SK-N-SH (cell line): ENCODE measurements around the gene LIPT1. TPM values are rescaled to one million over a fixed set of nuclear protein-coding genes. Genes with fewer than 3 reads are reported as not detected.

Experiments
- CTCF ChIA-PET: fragments of 300-600, 350-600 bp; formaldehyde crosslinking; extraction: SDS; loops from one replicate; lab custom pipeline; 2021; lab: Yijun Ruan, JAX
- POLR2A ChIA-PET: fragments of 350-600 bp; sonication (Branson Sonifier 250); formaldehyde crosslinking; extraction: SDS; loops from one replicate; lab custom pipeline; 2020; ENCODE audit warnings: antibody characterized with exemption, inconsistent platforms; lab: Yijun Ruan, JAX
- DNase-seq: peaks from one replicate; pipeline ENCODE4 v3.0.0; 2012
- H2AFZ ChIP-seq: fragments of 200-600 bp; sonication (generic); 2 replicates; pipeline ENCODE4 v1.8.1; 2016; ENCODE audit warnings: antibody characterized with exemption, mild to moderate bottlenecking, low read depth
- H3F3A ChIP-seq: fragments of 200-600 bp; sonication (generic); replicated peaks from 2 replicates; pipeline ENCODE3; 2016; ENCODE audit warnings: antibody characterized with exemption, mild to moderate bottlenecking; ENCODE audit not compliant: insufficient read depth
- H3K27ac ChIP-seq, 2 experiments: fragments of 200-500 bp in 1 of 2; fragments of 200-600 bp in 1 of 2; sonication (Bioruptor generic) in 1 of 2; sonication (generic), shearing (Covaris generic) in 1 of 2; 2 replicates each; pipeline versions ENCODE4 v1.5.1 to v1.6.1; 2014 to 2016; ENCODE audit warnings: low read depth in 2 of 2, inconsistent platforms in 1 of 2, low read length in 1 of 2, mild to moderate bottlenecking in 1 of 2, mixed read lengths in 1 of 2
- H3K27me3 ChIP-seq: fragments of 200-600 bp; sonication (generic), shearing (Covaris generic); 2 replicates; pipeline ENCODE4 v1.6.1; 2016; ENCODE audit warnings: mixed run types; ENCODE audit not compliant: insufficient read depth
- H3K36me3 ChIP-seq, 2 experiments: fragments of 200-500 bp in 1 of 2; fragments of 200-600 bp in 1 of 2; sonication (Bioruptor generic) in 1 of 2; sonication (generic) in 1 of 2; replicated peaks in 1 of 2; 2 replicates each; pipeline versions ENCODE3 to v1.5.1; 2014 to 2016; ENCODE audit warnings: low read length in 1 of 2, mild to moderate bottlenecking in 1 of 2; ENCODE audit not compliant: insufficient read depth in 2 of 2, control insufficient read depth in 1 of 2
- H3K4me1 ChIP-seq, 2 experiments: fragments of 200-500 bp in 1 of 2; fragments of 200-600 bp in 1 of 2; sonication (Bioruptor generic) in 1 of 2; sonication (generic), shearing (Covaris generic) in 1 of 2; 2 replicates each; pipeline versions ENCODE4 v1.5.1 to v1.6.1; 2014 to 2016; ENCODE audit warnings: low read depth in 1 of 2, low read length in 1 of 2, mixed run types in 1 of 2; ENCODE audit not compliant: insufficient read depth in 2 of 2, control insufficient read depth in 1 of 2
- H3K4me2 ChIP-seq: fragments of 200-600 bp; sonication (generic), shearing (Covaris generic); 2 replicates; pipeline ENCODE4 v1.6.1; 2017; ENCODE audit warnings: mixed run types
- H3K4me3 ChIP-seq, 2 experiments: fragments of 200-500 bp in 1 of 2; fragments of 200-600 bp in 1 of 2; sonication (Bioruptor generic) in 1 of 2; sonication (generic), shearing (Covaris generic) in 1 of 2; 2 replicates each; pipeline versions ENCODE4 v1.5.1 to v1.8.1; 2014 to 2016; ENCODE audit warnings: low read depth in 2 of 2, inconsistent platforms in 1 of 2, low read length in 1 of 2, mild to moderate bottlenecking in 1 of 2, mixed read lengths in 1 of 2, moderate library complexity in 1 of 2
- H3K79me2 ChIP-seq: fragments of 200-600 bp; sonication (generic); 2 replicates; pipeline ENCODE4 v1.8.1; 2017; ENCODE audit warnings: mild to moderate bottlenecking; ENCODE audit not compliant: insufficient read depth
- H3K9ac ChIP-seq: fragments of 200-600 bp; sonication (generic); 2 replicates; pipeline ENCODE4 v1.6.1; 2017; ENCODE audit warnings: mixed run types
- H3K9me2 ChIP-seq: fragments of 200-600 bp; sonication (generic); 2 replicates; pipeline ENCODE4 v1.6.1; 2017; ENCODE audit warnings: mixed run types
- H3K9me3 ChIP-seq: fragments of 200-600 bp; sonication (generic); 2 replicates; pipeline ENCODE4 v1.6.1; 2017; ENCODE audit warnings: mixed run types, mild to moderate bottlenecking, moderate library complexity
- H4K20me1 ChIP-seq: fragments of 200-600 bp; sonication (generic); 2 replicates; pipeline ENCODE4 v1.6.1; 2017; ENCODE audit warnings: mild to moderate bottlenecking, mixed run types; ENCODE audit not compliant: insufficient read depth
- EZH2phosphoT487 ChIP-seq: fragments of 200-600 bp; sonication (generic); IDR thresholded peaks from 2 replicates; pipeline ENCODE4 v1.6.1; 2017; ENCODE audit warnings: low read depth, mixed run types, mild to moderate bottlenecking, antibody characterized with exemption, moderate library complexity, borderline replicate concordance
- MXI1 ChIP-seq: IDR thresholded peaks from 2 replicates; pipeline ENCODE4 v1.6.1; 2012; ENCODE audit warnings: mild to moderate bottlenecking, low read depth, low read length, improper control_type of control experiment
- NFIC ChIP-seq: IDR thresholded peaks from 2 replicates; pipeline ENCODE4 v1.4.0; 2012; ENCODE audit warnings: borderline replicate concordance
- RCOR1 ChIP-seq: fragments of 150-350 bp; IDR thresholded peaks from 2 replicates; pipeline ENCODE4 v1.6.1; 2017; ENCODE audit warnings: antibody characterized with exemption, low read length
- SIN3A ChIP-seq: IDR thresholded peaks from 2 replicates; pipeline ENCODE4 v1.6.1; 2012; ENCODE audit warnings: low read depth, mild to moderate bottlenecking, low read length, moderate library complexity, borderline replicate concordance
- SMC3 ChIP-seq: IDR thresholded peaks from 2 replicates; pipeline ENCODE4 v1.6.1; 2012; ENCODE audit warnings: low read depth, low read length, improper control_type of control experiment
- TEAD4 ChIP-seq: IDR thresholded peaks from 2 replicates; pipeline ENCODE4 v1.4.0; 2012; ENCODE audit warnings: mild to moderate bottlenecking, borderline replicate concordance; ENCODE audit not compliant: insufficient read depth
- WGBS: methylation state at CpG from one replicate; pipeline ENCODE4 v1.1.6; 2017; ENCODE audit warnings: low lambda C conversion rate; 5-methylcytosine and 5-hydroxymethylcytosine counted together
- polyA plus RNA-seq, 3 experiments: library from polyadenylated mRNA; depleted of rRNA; stranded (reverse); fragments of >200 nt; gene quantifications; 2 replicates each; pipeline ENCODE4 v1.2.3, GENCODE V29; 2012
- TF ChIP-seq, protein P1 (sequence below): IDR thresholded peaks from 2 replicates; pipeline ENCODE4 v1.4.0; 2012; ENCODE audit warnings: low read depth, borderline replicate concordance
- TF ChIP-seq, protein P2 (sequence below): fragments of 200-600 bp; sonication (generic); IDR thresholded peaks from 2 replicates; pipeline ENCODE4 v1.6.1; 2017; ENCODE audit warnings: antibody characterized with exemption, mild to moderate bottlenecking, moderate library complexity

LIPT1 gene
- polyA plus RNA-seq, 1 of the 3 experiments (the other 2 are of a cell fraction), result 5.4 TPM

DNA sequence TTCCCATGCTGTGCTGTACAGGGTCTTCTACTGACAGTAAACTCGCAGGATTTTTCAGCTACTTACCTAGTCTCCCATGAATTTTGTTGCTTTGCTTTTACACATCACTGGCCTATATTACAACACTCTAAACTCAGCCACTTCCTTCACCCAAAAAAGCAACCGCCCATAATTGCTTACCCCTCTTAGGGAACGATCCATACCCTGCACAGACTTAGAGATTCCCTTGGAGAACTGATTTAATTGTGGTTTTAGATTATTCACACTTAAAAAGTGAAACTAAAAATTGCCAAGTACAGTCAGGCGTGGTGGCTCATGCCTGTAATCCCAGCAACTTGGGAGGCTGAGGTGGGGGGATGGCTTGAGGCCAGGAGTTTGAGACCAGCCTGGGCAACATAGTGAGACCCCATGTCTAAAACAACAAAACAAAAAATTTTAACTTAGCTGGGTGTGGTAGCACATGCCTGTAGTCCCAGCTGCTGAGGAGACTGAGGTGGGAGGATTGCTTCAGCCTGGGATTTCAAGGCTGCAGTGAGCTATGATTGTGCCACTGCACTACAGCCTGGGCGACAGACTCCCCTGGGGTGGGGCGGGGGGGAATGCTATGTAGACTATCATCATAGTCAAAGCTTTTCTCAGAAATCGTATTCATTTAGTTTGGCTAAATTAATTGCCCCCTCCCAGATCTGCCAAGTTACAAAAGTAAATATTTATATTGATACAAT, 45.5 kb downstream of the LIPT1 start:
- Histone ChIP-seq H3K9ac (no peak overlapping the region), H3K27me3 (no peaks in the 10 kb centered on the region), H3K27ac (no peak overlapping the region), H2AFZ (no peak overlapping the region), H3K9me2 (no peaks in the 10 kb centered on the region), H3F3A (no peaks in the 10 kb centered on the region), H3K79me2 (no peaks in the 10 kb centered on the region), H3K9me3 (no peaks in the 10 kb centered on the region), H3K36me3 (peaks cover 19 to 28% of the 10 kb centered on the region in 2 experiments), H3K4me2 (no peak overlapping the region), H3K4me3 (no peak overlapping the region), H3K4me1 (no peaks in the 10 kb centered on the region), H4K20me1 (no peaks in the 10 kb centered on the region)
- POLR2A ChIA-PET, result no interaction called here
- DNase-seq, result no peak
- 92% methylated on average over 6 of the region's 7 CpGs for WGBS
- TF ChIP-seq SMC3 (no peak), TEAD4 (no peak), RCOR1 (no peak), SIN3A (no peak), EZH2phosphoT487 (no peak), MXI1 (no peak), NFIC (no peak)
- TF ChIP-seq, protein P1, sequence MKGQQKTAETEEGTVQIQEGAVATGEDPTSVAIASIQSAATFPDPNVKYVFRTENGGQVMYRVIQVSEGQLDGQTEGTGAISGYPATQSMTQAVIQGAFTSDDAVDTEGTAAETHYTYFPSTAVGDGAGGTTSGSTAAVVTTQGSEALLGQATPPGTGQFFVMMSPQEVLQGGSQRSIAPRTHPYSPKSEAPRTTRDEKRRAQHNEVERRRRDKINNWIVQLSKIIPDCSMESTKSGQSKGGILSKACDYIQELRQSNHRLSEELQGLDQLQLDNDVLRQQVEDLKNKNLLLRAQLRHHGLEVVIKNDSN, result no peak
- CTCF ChIA-PET, result no interaction called here

DNA sequence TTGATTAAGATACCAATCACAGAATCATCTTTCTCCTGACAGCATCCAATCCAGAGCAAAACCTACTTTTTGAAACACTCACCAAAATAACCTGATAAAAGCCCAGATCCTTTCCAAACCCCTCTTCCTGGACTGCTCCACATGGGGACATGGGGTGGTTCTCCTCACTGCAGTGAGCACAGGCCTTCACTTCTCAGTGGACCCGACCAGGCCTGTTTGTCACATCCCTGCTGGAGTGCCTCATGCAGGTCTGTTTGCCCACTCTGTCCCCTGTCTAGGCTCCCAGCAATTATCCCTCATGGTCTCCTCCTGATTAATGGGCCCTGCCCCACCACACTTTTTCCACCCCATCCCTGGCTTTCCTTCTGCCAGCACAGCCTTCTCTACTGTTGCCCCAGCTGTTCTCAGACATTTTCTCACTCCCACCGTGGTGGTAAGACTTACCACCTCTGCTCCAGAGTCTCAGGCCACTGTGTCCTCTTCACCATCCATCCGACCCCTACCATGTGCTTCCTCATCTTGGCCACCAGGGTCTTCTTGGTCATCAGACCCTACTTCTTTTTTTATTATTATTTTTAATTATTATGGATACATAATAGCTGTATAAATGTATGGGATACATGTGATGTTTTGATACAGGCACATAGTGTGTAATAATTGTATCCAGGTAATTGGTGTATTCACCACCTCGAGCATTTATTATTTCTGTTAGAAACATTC, 47.4 kb downstream of the LIPT1 start:
- H3K9me3 ChIP-seq, result no peaks in the 10 kb centered on the region
- CTCF ChIA-PET, result no interaction called here
- H3K36me3 ChIP-seq, result peaks cover 11 to 12% of the 10 kb centered on the region in 2 experiments
- no peaks in the 10 kb centered on the region for H3K9me2 ChIP-seq
- no peaks in the 10 kb centered on the region for H3K79me2 ChIP-seq
- no peak overlapping the region for H3K4me3 ChIP-seq
- no peaks in the 10 kb centered on the region for H4K20me1 ChIP-seq
- no peak overlapping the region for H2AFZ ChIP-seq
- H3K9ac ChIP-seq, result no peak overlapping the region
- H3K4me1 ChIP-seq, result no peaks in the 10 kb centered on the region
- no peak overlapping the region for H3K27ac ChIP-seq
- POLR2A ChIA-PET, result no interaction called here
- no peak for DNase-seq
- no peaks in the 10 kb centered on the region for H3K27me3 ChIP-seq
- WGBS, result 83% methylated on average over 4 of the region's 4 CpGs
- no peak overlapping the region for H3K4me2 ChIP-seq
- no peaks in the 10 kb centered on the region for H3F3A ChIP-seq
- TF ChIP-seq TEAD4, result no peak
- TF ChIP-seq, protein P2, sequence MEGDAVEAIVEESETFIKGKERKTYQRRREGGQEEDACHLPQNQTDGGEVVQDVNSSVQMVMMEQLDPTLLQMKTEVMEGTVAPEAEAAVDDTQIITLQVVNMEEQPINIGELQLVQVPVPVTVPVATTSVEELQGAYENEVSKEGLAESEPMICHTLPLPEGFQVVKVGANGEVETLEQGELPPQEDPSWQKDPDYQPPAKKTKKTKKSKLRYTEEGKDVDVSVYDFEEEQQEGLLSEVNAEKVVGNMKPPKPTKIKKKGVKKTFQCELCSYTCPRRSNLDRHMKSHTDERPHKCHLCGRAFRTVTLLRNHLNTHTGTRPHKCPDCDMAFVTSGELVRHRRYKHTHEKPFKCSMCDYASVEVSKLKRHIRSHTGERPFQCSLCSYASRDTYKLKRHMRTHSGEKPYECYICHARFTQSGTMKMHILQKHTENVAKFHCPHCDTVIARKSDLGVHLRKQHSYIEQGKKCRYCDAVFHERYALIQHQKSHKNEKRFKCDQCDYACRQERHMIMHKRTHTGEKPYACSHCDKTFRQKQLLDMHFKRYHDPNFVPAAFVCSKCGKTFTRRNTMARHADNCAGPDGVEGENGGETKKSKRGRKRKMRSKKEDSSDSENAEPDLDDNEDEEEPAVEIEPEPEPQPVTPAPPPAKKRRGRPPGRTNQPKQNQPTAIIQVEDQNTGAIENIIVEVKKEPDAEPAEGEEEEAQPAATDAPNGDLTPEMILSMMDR, result 0 out of 2 replicates have a peak, but pooled peaks have one; percentile 16
